Raji (cell line): ENCODE results near the gene LIPG.

Experiments used
- POLR2A ChIP-seq: IDR thresholded peaks from 2 replicates; pipeline ENCODE4 v1.6.1; 2011; ENCODE audit warnings: low read depth, low read length, control low read depth; ENCODE audit not compliant: insufficient read depth

Gene LIPG

DNA sequence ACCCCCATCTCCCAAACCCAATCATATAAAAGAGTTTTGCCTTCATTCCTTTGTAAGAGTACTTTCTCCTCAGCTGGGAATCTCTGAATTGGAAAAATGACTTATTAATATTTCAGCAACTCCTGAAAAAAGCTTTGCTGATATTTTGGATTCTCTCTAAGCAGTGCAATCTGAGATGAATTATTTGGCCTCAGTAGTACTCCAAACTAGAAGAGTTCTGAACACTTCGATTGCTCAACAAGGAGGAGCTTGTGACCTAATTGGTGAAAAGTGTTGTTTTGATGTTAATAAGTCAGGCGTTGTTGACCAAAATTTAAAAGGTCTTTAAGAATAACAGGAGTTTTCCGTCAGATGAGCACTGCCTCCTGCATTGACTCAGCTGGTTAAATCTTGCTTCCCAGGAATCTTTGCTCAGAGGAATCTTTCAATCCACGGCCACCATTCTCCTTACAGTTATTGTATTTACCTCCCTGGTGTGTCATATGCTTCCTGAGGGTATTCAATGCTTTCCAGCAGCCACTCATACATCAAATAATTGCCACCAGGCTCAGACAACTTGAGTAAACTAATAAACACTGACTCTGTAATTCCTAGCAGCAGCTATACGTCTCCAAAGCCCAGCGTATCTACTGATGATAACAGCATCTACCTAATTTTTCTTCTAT, 24.5 kb upstream of the LIPG start:
- no peak for TF ChIP-seq POLR2A

GRCh38 chr18:49544362-49544761, 17.5 kb upstream of the LIPG start:
- TF ChIP-seq POLR2A = no peak

DNA sequence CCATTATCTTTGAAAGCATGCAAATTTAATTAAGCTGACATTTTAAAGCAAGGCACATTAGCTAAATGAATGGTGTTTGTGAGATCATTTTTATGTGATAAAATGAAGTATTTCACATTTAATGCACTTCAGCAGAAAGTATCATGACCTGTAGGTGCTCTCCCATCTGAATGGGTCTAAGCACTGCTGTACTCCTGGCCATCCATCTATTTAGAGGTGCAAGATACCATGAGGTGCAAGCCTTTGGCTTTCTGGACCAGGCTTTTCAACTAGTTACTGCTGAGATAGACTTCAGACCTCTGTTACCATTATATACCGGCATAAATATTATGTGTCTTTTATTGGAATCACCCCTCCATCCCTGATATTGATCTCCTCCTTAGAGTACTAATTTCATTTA, 15.6 kb upstream of the LIPG start:
- TF ChIP-seq POLR2A = no peak

GRCh38 chr18:49546719-49547273, 15.1 kb upstream of the LIPG start:
- TF ChIP-seq POLR2A = no peak

DNA sequence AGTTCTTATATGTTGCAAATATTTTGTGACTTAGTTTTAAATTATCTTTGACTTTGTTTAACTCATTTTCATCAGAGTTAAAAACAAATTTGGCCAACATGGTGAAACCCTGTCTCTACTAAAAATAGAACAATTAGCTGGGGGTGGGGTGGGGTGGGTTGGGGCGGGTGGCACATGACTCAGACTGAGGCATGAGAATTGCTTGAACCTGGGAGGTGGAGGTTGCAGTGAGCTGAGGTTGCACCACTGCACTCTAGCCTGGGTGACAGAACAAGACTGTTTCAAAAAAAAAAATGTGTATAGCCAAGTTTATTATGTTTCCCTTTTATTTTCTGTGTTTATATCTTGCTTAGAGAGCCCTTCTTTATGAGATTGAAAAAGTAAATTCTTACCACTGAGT, 14.2 kb upstream of the LIPG start:
- no peak for TF ChIP-seq POLR2A

DNA sequence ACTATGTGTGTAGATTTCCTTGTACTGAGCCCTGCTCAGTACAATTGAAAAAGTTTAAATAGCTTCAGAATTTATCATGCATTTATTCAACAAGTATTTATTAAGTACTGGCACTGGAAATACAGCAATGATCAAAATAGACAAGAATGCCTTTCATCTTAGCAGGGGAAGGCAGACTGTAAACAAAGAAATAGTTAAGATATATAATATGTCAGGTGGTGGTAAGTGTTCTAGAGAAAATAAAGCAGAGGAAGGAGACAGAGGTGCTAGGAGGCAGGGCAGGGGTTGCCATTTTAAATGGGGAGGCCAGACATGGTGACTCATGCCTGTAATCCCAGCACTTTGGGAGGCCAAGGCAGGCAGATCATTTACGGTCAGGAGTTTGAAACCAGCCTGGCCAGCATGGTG, 13.6 kb upstream of the LIPG start:
- no peak for TF ChIP-seq POLR2A

GRCh38 chr18:49550621-49551339, 11.1 kb upstream of the LIPG start:
- TF ChIP-seq POLR2A = no peak

DNA sequence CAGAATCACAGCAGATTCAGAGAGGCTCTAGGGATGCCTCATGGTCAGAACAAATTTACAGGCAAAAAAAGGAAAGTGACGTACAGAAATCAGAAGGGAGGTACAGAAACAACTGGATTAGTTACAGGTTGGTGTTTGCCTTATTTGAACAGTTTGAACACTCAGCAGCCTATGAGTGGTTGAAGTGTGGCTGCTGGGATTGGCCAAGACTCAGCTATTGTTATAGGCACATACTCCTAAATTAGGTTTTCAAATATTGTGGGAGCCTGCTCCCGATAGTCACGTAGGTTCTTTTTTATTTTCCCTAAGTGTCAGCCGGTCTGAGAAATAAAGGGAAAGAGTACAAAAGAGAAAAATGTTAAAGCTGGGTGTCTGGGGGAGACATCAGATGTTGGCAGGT, 8.9 kb upstream of the LIPG start:
- no peak for TF ChIP-seq POLR2A

DNA sequence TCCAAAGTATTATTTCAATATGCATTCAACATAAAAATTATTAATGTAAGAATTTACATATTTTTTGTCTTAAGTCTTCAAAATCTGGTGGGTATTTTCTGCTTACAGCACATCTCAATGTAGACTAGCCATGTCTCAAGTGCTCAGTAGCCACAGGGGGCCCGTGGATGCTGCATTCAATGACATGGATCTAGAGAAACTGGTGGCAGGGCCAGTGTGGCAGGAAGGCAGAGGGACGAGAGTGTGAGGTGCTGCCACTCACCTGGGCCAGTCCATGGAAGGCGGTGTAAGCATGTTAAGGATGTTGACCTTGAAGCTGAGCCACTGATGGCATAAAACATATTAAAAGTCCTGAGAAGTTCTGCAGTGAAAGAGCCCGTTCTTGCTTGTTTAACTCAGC, 6.2 kb upstream of the LIPG start:
- no peak for TF ChIP-seq POLR2A

- TF ChIP-seq POLR2A = no peak
Measured at GRCh38 chr18:49558356-49558755, 3.5 kb upstream of the LIPG start.

DNA sequence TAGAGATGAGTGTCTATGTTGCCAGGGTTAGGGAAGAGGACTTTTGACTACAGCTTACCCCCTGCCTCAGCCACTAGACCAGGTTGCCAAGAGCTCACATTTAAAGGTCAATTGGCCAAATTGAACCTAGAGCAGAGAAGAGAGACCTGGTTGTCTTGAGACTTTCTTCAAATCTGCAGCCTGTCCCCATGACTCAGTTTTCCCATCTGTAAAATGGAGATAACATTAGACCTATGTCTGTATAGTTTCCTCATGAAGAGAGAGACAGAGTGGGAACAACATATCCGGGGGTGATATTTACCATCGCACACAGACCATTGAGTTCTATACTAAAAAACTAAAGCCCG, 1.6 kb upstream of the LIPG start:
- no peak for TF ChIP-seq POLR2A

GRCh38 chr18:49560624-49561288, 1.1 kb upstream of the LIPG start:
- no peak for TF ChIP-seq POLR2A

- TF ChIP-seq POLR2A = no peak
Measured at GRCh38 chr18:49562481-49563129, 748 bp downstream of the LIPG start.

DNA sequence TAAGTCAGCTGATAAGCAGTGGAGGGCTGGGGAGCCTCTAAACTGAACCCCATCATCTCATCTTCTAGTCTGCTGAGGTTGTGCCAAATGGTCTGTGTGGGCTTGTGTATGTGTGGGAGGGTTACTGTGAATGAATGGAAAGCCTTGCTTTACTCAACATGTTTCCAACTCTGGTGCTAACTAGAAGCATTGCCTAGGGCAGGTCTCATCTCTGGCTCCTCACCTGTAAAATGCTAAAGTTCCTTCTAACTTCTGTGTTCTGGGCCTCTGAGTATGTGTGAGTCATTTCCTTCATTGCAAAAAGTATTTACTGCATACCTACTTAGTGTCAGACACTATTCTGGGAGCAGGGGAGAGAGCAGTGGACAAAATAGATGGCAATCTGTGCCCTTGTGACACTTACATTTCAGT, 1.3 kb downstream of the LIPG start:
- no peak for TF ChIP-seq POLR2A

GRCh38 chr18:49563701-49564517, 2.1 kb downstream of the LIPG start:
- TF ChIP-seq POLR2A = no peak

GRCh38 chr18:49564518-49564834, 2.6 kb downstream of the LIPG start:
- TF ChIP-seq POLR2A = no peak

DNA sequence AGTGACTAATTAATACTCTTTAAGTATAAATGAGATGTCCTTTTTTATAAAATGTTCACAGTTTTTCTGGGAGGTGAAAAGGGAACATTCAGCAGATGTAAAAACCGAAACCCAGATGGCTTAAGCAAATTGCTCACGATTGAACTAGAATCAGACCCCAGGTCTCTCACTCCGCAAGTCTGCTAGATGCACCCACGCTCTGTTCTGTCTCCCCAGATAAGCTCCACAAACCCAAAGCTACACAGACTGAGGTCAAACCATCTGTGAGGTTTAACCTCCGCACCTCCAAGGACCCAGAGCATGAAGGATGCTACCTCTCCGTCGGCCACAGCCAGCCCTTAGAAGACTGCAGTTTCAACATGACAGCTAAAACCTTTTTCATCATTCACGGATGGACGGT, 3.2 kb downstream of the LIPG start:
- TF ChIP-seq POLR2A = no peak
